ENCODE results near the gene NEU1. TPM values are rescaled to one million over a fixed set of nuclear protein-coding genes. Genes with fewer than 3 reads are reported as not detected.

Gene NEU1
- total and polyA plus RNA-seq, 2 experiments from 2014 or later: 27.8 to 38.3 TPM

GRCh38 chr6:31899215-31899614, 36.6 kb upstream of the NEU1 start:
- Histone ChIP-seq H3K4me1 (ENCODE audit: insufficient read depth) (peaks cover 10% of the 10 kb centered on the region), H3K9me3 (ENCODE audit: low read depth) (no peaks in the 10 kb centered on the region), H4K20me1 (ENCODE audit: insufficient read depth) (no peaks in the 10 kb centered on the region), H3K4me3 (no peak overlapping the region), H3K27ac (no peak overlapping the region), H3K36me3 (ENCODE audit: low read depth) (no peaks in the 10 kb centered on the region), H3K27me3 (replicated peaks; ENCODE audit: insufficient read depth) (no peaks in the 10 kb centered on the region), H2AFZ (no peak overlapping the region), H3K4me2 (ENCODE audit: unreplicated experiment) (no peak overlapping the region), H3K79me2 (ENCODE audit: insufficient read depth) (peaks cover 6% of the 10 kb centered on the region; the same call in 1 of the 2 replicates), H3K9me2 (ENCODE audit: insufficient read depth) (no peaks in the 10 kb centered on the region), H3F3A (ENCODE audit: insufficient read depth) (peaks cover 13% of the 10 kb centered on the region), H3K9ac (no peak overlapping the region)
- TF ChIP-seq EZH2 (IDR thresholded peaks at IDR 0.05; ENCODE audit: insufficient read depth, poor library complexity, severe bottlenecking): no peak
- no peak for TF ChIP-seq EZH2phosphoT487 (IDR thresholded peaks at IDR 0.05; ENCODE audit: insufficient read depth, low read depth)
- 95 to 98% methylated on average over 5 of the region's 5 CpGs for WGBS, 2 experiments (ENCODE audit: low coverage in 1 of 2, low lambda C conversion rate in 2 of 2, missing lambda C conversion rate in 2 of 2)
- DNase-seq: no peak
- in situ Hi-C loops (cut with MboI): no loop called here

GRCh38 chr6:31898383-31899011, 35.9 kb upstream of the NEU1 start:
- H3K79me2 ChIP-seq (ENCODE audit: insufficient read depth): peaks cover 6% of the 10 kb centered on the region; the same call in 1 of the 2 replicates
- in situ Hi-C loops (cut with MboI): no loop called here
- WGBS, 2 experiments (ENCODE audit: low coverage in 1 of 2, low lambda C conversion rate in 2 of 2, missing lambda C conversion rate in 2 of 2): 13 to 14% methylated on average over 8 of the region's 8 CpGs

GRCh38 chr6:31897612-31898382, 35.2 kb upstream of the NEU1 start, which contains the start of gene EHMT2:
Gene EHMT2 (minus strand): TSS chr6:31897698. CDS start chr6:31897677, 21 bp downstream.
- no peaks in the 10 kb centered on the region for H3K9me2 ChIP-seq (ENCODE audit: insufficient read depth)
- H3K4me3 ChIP-seq: peak within 1 kb of the TSS; percentile 88
- H3K27ac ChIP-seq: peak within 1 kb of the TSS; percentile 13; the same call in 1 of the 2 replicates
- in situ Hi-C loops (cut with MboI): no loop called here
- TF ChIP-seq EZH2phosphoT487 (IDR thresholded peaks at IDR 0.05; ENCODE audit: insufficient read depth, low read depth) (no peak), EZH2 (IDR thresholded peaks at IDR 0.05; ENCODE audit: insufficient read depth, poor library complexity, severe bottlenecking) (no peak)
- peaks cover 8% of the 10 kb centered on the region for H3F3A ChIP-seq (ENCODE audit: insufficient read depth)
- H3K9me3 ChIP-seq (ENCODE audit: low read depth): no peaks in the 10 kb centered on the region
- DNase-seq: peak; percentile 93
- peak within 1 kb of the TSS; percentile 87 for H2AFZ ChIP-seq
- peaks cover 6% of the 10 kb centered on the region; the same call in 1 of the 2 replicates for H3K79me2 ChIP-seq (ENCODE audit: insufficient read depth)
- H4K20me1 ChIP-seq (ENCODE audit: insufficient read depth): no peaks in the 10 kb centered on the region
- peak within 1 kb of the TSS; percentile 82 for H3K9ac ChIP-seq
- 0 out of 2 replicates have a peak, but pooled peaks cover 7% of the 10 kb centered on the region for H3K36me3 ChIP-seq (ENCODE audit: low read depth)
- H3K27me3 ChIP-seq (replicated peaks; ENCODE audit: insufficient read depth): no peaks in the 10 kb centered on the region
- H3K4me2 ChIP-seq (ENCODE audit: unreplicated experiment): peak within 1 kb of the TSS; percentile 93
- WGBS, 2 experiments (ENCODE audit: low coverage in 1 of 2, low lambda C conversion rate in 2 of 2, missing lambda C conversion rate in 2 of 2): 1 to 4% methylated on average over 37 to 45 of the region's 49 CpGs
- H3K4me1 ChIP-seq (ENCODE audit: insufficient read depth): peaks cover 7% of the 10 kb centered on the region

More at GRCh38 chr6:31898383-31899011, 35.9 kb upstream of the NEU1 start:
- DNase-seq: peak; percentile 71
- H3K4me2 ChIP-seq (ENCODE audit: unreplicated experiment): peak overlapping the region; percentile 93
- H2AFZ ChIP-seq: peak overlapping the region; percentile 87
- no peaks in the 10 kb centered on the region for H3K27me3 ChIP-seq (replicated peaks; ENCODE audit: insufficient read depth)
- peaks cover 10% of the 10 kb centered on the region for H3K4me1 ChIP-seq (ENCODE audit: insufficient read depth)
- peak overlapping the region; percentile 88 for H3K4me3 ChIP-seq
- peak overlapping the region; percentile 76 for H3K9ac ChIP-seq
- peak overlapping the region; percentile 13; the same call in 1 of the 2 replicates for H3K27ac ChIP-seq
- no peaks in the 10 kb centered on the region for H3K9me2 ChIP-seq (ENCODE audit: insufficient read depth)
- peaks cover 13% of the 10 kb centered on the region for H3F3A ChIP-seq (ENCODE audit: insufficient read depth)
- no peaks in the 10 kb centered on the region for H3K9me3 ChIP-seq (ENCODE audit: low read depth)
- no peak for TF ChIP-seq EZH2 (IDR thresholded peaks at IDR 0.05; ENCODE audit: insufficient read depth, poor library complexity, severe bottlenecking)
- no peak for TF ChIP-seq EZH2phosphoT487 (IDR thresholded peaks at IDR 0.05; ENCODE audit: insufficient read depth, low read depth)
- no peaks in the 10 kb centered on the region for H4K20me1 ChIP-seq (ENCODE audit: insufficient read depth)
- H3K36me3 ChIP-seq (ENCODE audit: low read depth): 0 out of 2 replicates have a peak, but pooled peaks cover 1% of the 10 kb centered on the region

- H3K9me2 ChIP-seq (ENCODE audit: insufficient read depth): no peaks in the 10 kb centered on the region
Measured at GRCh38 chr6:31896856-31897611, 34.4 kb upstream of the NEU1 start.

More at GRCh38 chr6:31896856-31897611, 34.4 kb upstream of the NEU1 start:
- Histone ChIP-seq H3K4me1 (ENCODE audit: insufficient read depth) (peaks cover 4% of the 10 kb centered on the region), H3K9ac (peak overlapping the region; percentile 82), H3K9me3 (ENCODE audit: low read depth) (no peaks in the 10 kb centered on the region), H4K20me1 (ENCODE audit: insufficient read depth) (no peaks in the 10 kb centered on the region), H3K27ac (no peak overlapping the region), H3K36me3 (ENCODE audit: low read depth) (0 out of 2 replicates have a peak, but pooled peaks cover 7% of the 10 kb centered on the region), H3K27me3 (replicated peaks; ENCODE audit: insufficient read depth) (no peaks in the 10 kb centered on the region), H3K4me2 (ENCODE audit: unreplicated experiment) (peak overlapping the region; percentile 81), H3K79me2 (ENCODE audit: insufficient read depth) (peaks cover 6% of the 10 kb centered on the region; the same call in 1 of the 2 replicates), H3K4me3 (peak overlapping the region; percentile 88), H2AFZ (peak overlapping the region; percentile 80), H3F3A (ENCODE audit: insufficient read depth) (peaks cover 4% of the 10 kb centered on the region; the same call in 1 of the 2 replicates)
- WGBS, 2 experiments (ENCODE audit: low coverage in 1 of 2, low lambda C conversion rate in 2 of 2, missing lambda C conversion rate in 2 of 2): 5 to 11% methylated on average over 6 to 31 of the region's 62 CpGs
- peak; percentile 32 for DNase-seq
- in situ Hi-C loops (cut with MboI): no loop called here
- no peak for TF ChIP-seq EZH2phosphoT487 (IDR thresholded peaks at IDR 0.05; ENCODE audit: insufficient read depth, low read depth)
- TF ChIP-seq EZH2 (IDR thresholded peaks at IDR 0.05; ENCODE audit: insufficient read depth, poor library complexity, severe bottlenecking): no peak
